GM12878 (cell line): ENCODE data around the gene DNAH9. TPM values are rescaled to one million over a fixed set of nuclear protein-coding genes. Genes with fewer than 3 reads are reported as not detected.

Experiments
- ATAC-seq: fragments of 200-7000 bp; cut with Tn5 transposase; 3 replicates; pipeline ENCODE4 v1.9.1; 2020; ENCODE audit warnings: mild to moderate bottlenecking, moderate library complexity
- BruUV-seq: library from RNA; stranded (reverse); fragments of 400-500 nt; replicated peaks from 2 replicates; lab custom pipeline; 2021; lab: Mats Ljungman, UMichigan
- CTCF ChIA-PET: fragments of 300-600 bp; sonication (Branson Sonifier 250); formaldehyde crosslinking; extraction: SDS; loops from one replicate; lab custom pipeline; 2021; ENCODE audit warnings: inconsistent platforms; lab: Yijun Ruan, JAX
- POLR2A ChIA-PET: fragments of 350-600 bp; formaldehyde crosslinking; extraction: SDS; loops from one replicate; lab custom pipeline; 2021; ENCODE audit warnings: inconsistent platforms; lab: Charles Lee
- RAD21 ChIA-PET: fragments of 300-600 bp; sonication (Branson Sonifier 250); formaldehyde crosslinking; loops from one replicate; lab custom pipeline; 2023; ENCODE audit warnings: antibody characterized with exemption; ENCODE audit not compliant: unreplicated experiment; lab: Charles Lee
- SMC1A ChIA-PET: fragments of 300-600 bp; sonication (Branson Sonifier 250); formaldehyde crosslinking; loops from one replicate; lab custom pipeline; 2023; ENCODE audit not compliant: unreplicated experiment, uncharacterized antibody; lab: Charles Lee
- DNase-seq: peaks from one replicate; pipeline ENCODE4 v3.0.0-alpha.2; 2011; ENCODE audit warnings: low read depth, low spot score
- FAIRE-seq: peaks from 3 replicates; lab custom pipeline; 2011; peaks lifted over from hg19 to GRCh38; lab: Jason Lieb, UNC
- H2AFZ ChIP-seq: 2 replicates; pipeline ENCODE4 v1.6.0; 2011; ENCODE audit warnings: low read depth, low read length, control low read depth; ENCODE audit not compliant: control insufficient read depth
- H3K27ac ChIP-seq: 2 replicates; pipeline ENCODE4 v1.5.1; 2011; ENCODE audit warnings: control low read depth; ENCODE audit not compliant: control insufficient read depth, insufficient read depth
- H3K27me3 ChIP-seq, 2 experiments: replicated peaks in 1 of 2; 2 replicates each; pipeline versions ENCODE4 v1.6.0 to v1.6.1; 2011; ENCODE audit warnings: low read length in 1 of 2; ENCODE audit not compliant: control insufficient read depth in 2 of 2, insufficient read depth in 2 of 2
- H3K36me3 ChIP-seq, 2 experiments: 2 replicates each; pipeline ENCODE4 v1.5.1; 2011; ENCODE audit warnings: low read length in 1 of 2; ENCODE audit not compliant: control insufficient read depth in 2 of 2, insufficient read depth in 2 of 2
- H3K4me1 ChIP-seq: 2 replicates; pipeline ENCODE4 v1.6.1; 2011; ENCODE audit warnings: mild to moderate bottlenecking, low read length, moderate library complexity, mixed read lengths; ENCODE audit not compliant: control insufficient read depth, insufficient read depth
- H3K4me2 ChIP-seq: 2 replicates; pipeline ENCODE4 v1.6.0; 2011; ENCODE audit warnings: control low read depth; ENCODE audit not compliant: control insufficient read depth, insufficient read depth
- H3K4me3 ChIP-seq: fragments of 200-600 bp; sonication (generic); 2 replicates; pipeline ENCODE4 v1.5.1; 2016
- H3K79me2 ChIP-seq: 2 replicates; pipeline ENCODE4 v1.6.0; 2011; ENCODE audit warnings: low read length; ENCODE audit not compliant: control insufficient read depth, insufficient read depth
- H3K9ac ChIP-seq: 2 replicates; pipeline ENCODE4 v1.8.0; 2011; ENCODE audit warnings: low read length, control low read depth, mixed read lengths; ENCODE audit not compliant: control insufficient read depth, insufficient read depth
- H3K9me3 ChIP-seq: replicated peaks from 3 replicates; pipeline ENCODE4 v1.5.1; 2011; ENCODE audit warnings: mild to moderate bottlenecking, low read length; ENCODE audit not compliant: control insufficient read depth, insufficient read depth
- H4K20me1 ChIP-seq: 2 replicates; pipeline ENCODE4 v1.6.0; 2011; ENCODE audit not compliant: control insufficient read depth, insufficient read depth
- BHLHE40 ChIP-seq, 2 experiments: fragments of 450-650 bp in 1 of 2; IDR thresholded peaks; 2 replicates each; pipeline ENCODE4 v1.6.1; 2011 to 2017; ENCODE audit warnings: low read depth in 2 of 2, borderline replicate concordance in 1 of 2, improper control_type of control experiment in 1 of 2, low read length in 1 of 2, mild to moderate bottlenecking in 1 of 2
- CBX5 ChIP-seq: sonication (generic); IDR thresholded peaks from 2 replicates; pipeline ENCODE4 v1.6.1; 2016; ENCODE audit warnings: low read depth, moderate library complexity, mild to moderate bottlenecking, inconsistent platforms
- CTCF ChIP-seq, 3 experiments: IDR thresholded peaks in 2 of 3; conservative IDR thresholded peaks in 1 of 3; 2 replicates each; pipeline ENCODE4 v1.5.1; 2011; ENCODE audit warnings: low read depth in 3 of 3, low read length in 3 of 3, mild to moderate bottlenecking in 3 of 3, control low read depth in 2 of 3, moderate library complexity in 2 of 3, inconsistent platforms in 1 of 3, mixed read lengths in 1 of 3; ENCODE audit not compliant: control insufficient read depth in 2 of 3, insufficient read depth in 1 of 3; ENCODE audit errors: extremely low read depth in 1 of 3
- GABPA ChIP-seq: IDR thresholded peaks from 2 replicates; pipeline ENCODE4 v1.6.1; 2014; ENCODE audit warnings: antibody characterized with exemption, low read depth, mild to moderate bottlenecking, inconsistent platforms
- GATAD2B ChIP-seq: fragments of 450-650 bp; conservative IDR thresholded peaks from 2 replicates; pipeline ENCODE4 v1.6.1; 2017; ENCODE audit warnings: low read depth, mild to moderate bottlenecking, moderate library complexity
- JUNB ChIP-seq: IDR thresholded peaks from 2 replicates; pipeline ENCODE4 v1.6.1; 2016; ENCODE audit warnings: antibody characterized with exemption, mild to moderate bottlenecking
- STAT3 ChIP-seq: IDR thresholded peaks from 2 replicates; pipeline ENCODE4 v1.6.1; 2011; ENCODE audit warnings: low read depth, low read length, improper control_type of control experiment
- WGBS: methylation state at CpG from one replicate; pipeline ENCODE4 v1.1.6; 2016; ENCODE audit warnings: low lambda C conversion rate; ENCODE audit not compliant: insufficient replicate concordance, insufficient coverage; ENCODE audit errors: missing lambda C conversion rate; 5-methylcytosine and 5-hydroxymethylcytosine counted together
- in situ Hi-C: fragments of 300-500 bp; cut with MboI; formaldehyde crosslinking; loops from 9 replicates; pipeline ENCODE4 v1.14.3; 2018; ENCODE audit warnings: mixed read lengths
- intact Hi-C: fragments of 100-400 bp; cut with micrococcal nuclease; formaldehyde crosslinking; loops from one replicate; pipeline ENCODE4 v1.14.2; 2022; ENCODE audit not compliant: unreplicated experiment
- polyA plus RNA-seq, 11 experiments: library from polyadenylated mRNA; depleted of rRNA in 4 of 11; unstranded in 6 of 11; stranded (reverse) in 5 of 11; fragments of >200 nt; fragmentation: Nextera tagmentation in 4 of 11; fragmentation: Illumina TruSeq in 1 of 11; extraction: Ambion mirVana in 4 of 11; extraction: Trizol in 1 of 11; gene quantifications; 1 replicate in 1 of 11; 2 replicates in 10 of 11; pipeline versions ENCODE4 v1.2.1 to v1.2.3, GENCODE V29; 2011 to 2016; ENCODE audit warnings: inconsistent platforms in 2 of 11, missing spikeins in 2 of 11, low read depth in 1 of 11
- total RNA-seq, 4 experiments: library from RNA; depleted of rRNA in 3 of 4; stranded (reverse); fragments of >200 nt in 3 of 4; fragmentation: Illumina TruSeq in 1 of 4; extraction: Trizol in 1 of 4; gene quantifications; 2 replicates each; pipeline versions ENCODE4 v1.2.1 to v1.2.3, GENCODE V29; 2013 to 2021
- TF ChIP-seq, protein P1 (sequence below): IDR thresholded peaks from 2 replicates; pipeline ENCODE4 v1.6.1; 2012; ENCODE audit warnings: improper control_type of control experiment, low read depth, low read length; ENCODE audit not compliant: insufficient replicate concordance
- TF ChIP-seq, protein P2 (sequence below): fragments of 450-650 bp; IDR thresholded peaks from 2 replicates; pipeline ENCODE4 v1.6.1; 2017; ENCODE audit warnings: mild to moderate bottlenecking, moderate library complexity

DNAH9 gene
- total and polyA plus RNA-seq, 10 of the 15 experiments (the other 5 are each of a cell fraction or from before 2014, with no cell fraction given), result 0.10 to 0.40 (median 0.19) TPM; not detected in 7

GRCh38 chr17:11628831-11629230 lies 30.6 kb downstream of the DNAH9 start (continued):
- TF ChIP-seq, protein P1, sequence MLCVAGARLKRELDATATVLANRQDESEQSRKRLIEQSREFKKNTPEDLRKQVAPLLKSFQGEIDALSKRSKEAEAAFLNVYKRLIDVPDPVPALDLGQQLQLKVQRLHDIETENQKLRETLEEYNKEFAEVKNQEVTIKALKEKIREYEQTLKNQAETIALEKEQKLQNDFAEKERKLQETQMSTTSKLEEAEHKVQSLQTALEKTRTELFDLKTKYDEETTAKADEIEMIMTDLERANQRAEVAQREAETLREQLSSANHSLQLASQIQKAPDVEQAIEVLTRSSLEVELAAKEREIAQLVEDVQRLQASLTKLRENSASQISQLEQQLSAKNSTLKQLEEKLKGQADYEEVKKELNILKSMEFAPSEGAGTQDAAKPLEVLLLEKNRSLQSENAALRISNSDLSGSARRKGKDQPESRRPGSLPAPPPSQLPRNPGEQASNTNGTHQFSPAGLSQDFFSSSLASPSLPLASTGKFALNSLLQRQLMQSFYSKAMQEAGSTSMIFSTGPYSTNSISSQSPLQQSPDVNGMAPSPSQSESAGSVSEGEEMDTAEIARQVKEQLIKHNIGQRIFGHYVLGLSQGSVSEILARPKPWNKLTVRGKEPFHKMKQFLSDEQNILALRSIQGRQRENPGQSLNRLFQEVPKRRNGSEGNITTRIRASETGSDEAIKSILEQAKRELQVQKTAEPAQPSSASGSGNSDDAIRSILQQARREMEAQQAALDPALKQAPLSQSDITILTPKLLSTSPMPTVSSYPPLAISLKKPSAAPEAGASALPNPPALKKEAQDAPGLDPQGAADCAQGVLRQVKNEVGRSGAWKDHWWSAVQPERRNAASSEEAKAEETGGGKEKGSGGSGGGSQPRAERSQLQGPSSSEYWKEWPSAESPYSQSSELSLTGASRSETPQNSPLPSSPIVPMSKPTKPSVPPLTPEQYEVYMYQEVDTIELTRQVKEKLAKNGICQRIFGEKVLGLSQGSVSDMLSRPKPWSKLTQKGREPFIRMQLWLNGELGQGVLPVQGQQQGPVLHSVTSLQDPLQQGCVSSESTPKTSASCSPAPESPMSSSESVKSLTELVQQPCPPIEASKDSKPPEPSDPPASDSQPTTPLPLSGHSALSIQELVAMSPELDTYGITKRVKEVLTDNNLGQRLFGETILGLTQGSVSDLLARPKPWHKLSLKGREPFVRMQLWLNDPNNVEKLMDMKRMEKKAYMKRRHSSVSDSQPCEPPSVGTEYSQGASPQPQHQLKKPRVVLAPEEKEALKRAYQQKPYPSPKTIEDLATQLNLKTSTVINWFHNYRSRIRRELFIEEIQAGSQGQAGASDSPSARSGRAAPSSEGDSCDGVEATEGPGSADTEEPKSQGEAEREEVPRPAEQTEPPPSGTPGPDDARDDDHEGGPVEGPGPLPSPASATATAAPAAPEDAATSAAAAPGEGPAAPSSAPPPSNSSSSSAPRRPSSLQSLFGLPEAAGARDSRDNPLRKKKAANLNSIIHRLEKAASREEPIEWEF, result no peak

- no peaks in the 10 kb centered on the region for H4K20me1 ChIP-seq
- DNase-seq, result no peak
- in situ Hi-C loops, result loop anchor here (25.0 kb wide), 2 partner anchors 749 to 999 kb away; no protein-coding TSS in a partner anchor
- H3K79me2 ChIP-seq, result no peaks in the 10 kb centered on the region
- H3K4me3 ChIP-seq, result no peak overlapping the region
- ChIA-PET RAD21 (no interaction called here), POLR2A (no interaction called here), CTCF (no interaction called here), SMC1A (no interaction called here)
- H3K4me1 ChIP-seq, result no peaks in the 10 kb centered on the region
- no peak overlapping the region for H3K27ac ChIP-seq
- intact Hi-C loops, result no loop called here
- H3K27me3 ChIP-seq, result no peaks in the 10 kb centered on the region
- no TSS peak for BruUV-seq
- no peaks in the 10 kb centered on the region; the same call in 2 of the 3 replicates for H3K9me3 ChIP-seq
- ATAC-seq, result no peak
- no peak for FAIRE-seq
- no peaks in the 10 kb centered on the region for H3K36me3 ChIP-seq
- no peak overlapping the region for H3K9ac ChIP-seq
- WGBS, result 12% methylated on average over 5 of the region's 5 CpGs
- no peak overlapping the region for H3K4me2 ChIP-seq
- H2AFZ ChIP-seq, result no peak overlapping the region
- TF ChIP-seq, protein P2, sequence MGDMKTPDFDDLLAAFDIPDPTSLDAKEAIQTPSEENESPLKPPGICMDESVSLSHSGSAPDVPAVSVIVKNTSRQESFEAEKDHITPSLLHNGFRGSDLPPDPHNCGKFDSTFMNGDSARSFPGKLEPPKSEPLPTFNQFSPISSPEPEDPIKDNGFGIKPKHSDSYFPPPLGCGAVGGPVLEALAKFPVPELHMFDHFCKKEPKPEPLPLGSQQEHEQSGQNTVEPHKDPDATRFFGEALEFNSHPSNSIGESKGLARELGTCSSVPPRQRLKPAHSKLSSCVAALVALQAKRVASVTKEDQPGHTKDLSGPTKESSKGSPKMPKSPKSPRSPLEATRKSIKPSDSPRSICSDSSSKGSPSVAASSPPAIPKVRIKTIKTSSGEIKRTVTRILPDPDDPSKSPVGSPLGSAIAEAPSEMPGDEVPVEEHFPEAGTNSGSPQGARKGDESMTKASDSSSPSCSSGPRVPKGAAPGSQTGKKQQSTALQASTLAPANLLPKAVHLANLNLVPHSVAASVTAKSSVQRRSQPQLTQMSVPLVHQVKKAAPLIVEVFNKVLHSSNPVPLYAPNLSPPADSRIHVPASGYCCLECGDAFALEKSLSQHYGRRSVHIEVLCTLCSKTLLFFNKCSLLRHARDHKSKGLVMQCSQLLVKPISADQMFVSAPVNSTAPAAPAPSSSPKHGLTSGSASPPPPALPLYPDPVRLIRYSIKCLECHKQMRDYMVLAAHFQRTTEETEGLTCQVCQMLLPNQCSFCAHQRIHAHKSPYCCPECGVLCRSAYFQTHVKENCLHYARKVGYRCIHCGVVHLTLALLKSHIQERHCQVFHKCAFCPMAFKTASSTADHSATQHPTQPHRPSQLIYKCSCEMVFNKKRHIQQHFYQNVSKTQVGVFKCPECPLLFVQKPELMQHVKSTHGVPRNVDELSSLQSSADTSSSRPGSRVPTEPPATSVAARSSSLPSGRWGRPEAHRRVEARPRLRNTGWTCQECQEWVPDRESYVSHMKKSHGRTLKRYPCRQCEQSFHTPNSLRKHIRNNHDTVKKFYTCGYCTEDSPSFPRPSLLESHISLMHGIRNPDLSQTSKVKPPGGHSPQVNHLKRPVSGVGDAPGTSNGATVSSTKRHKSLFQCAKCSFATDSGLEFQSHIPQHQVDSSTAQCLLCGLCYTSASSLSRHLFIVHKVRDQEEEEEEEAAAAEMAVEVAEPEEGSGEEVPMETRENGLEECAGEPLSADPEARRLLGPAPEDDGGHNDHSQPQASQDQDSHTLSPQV, result no peak
- TF ChIP-seq GABPA, result no peak
- TF ChIP-seq BHLHE40 (IDR thresholded peaks at IDR 0.05; ENCODE audit: borderline replicate concordance in 1 of 2, low read depth in 2 of 2, low read length in 1 of 2), result no peak
- no peak for TF ChIP-seq GATAD2B
- TF ChIP-seq CBX5, result no peak
- no peak for TF ChIP-seq JUNB
- TF ChIP-seq CTCF (IDR thresholded peaks at IDR 0.05 in 2 of 3, conservative IDR thresholded peaks at IDR 0.05 in 1 of 3; ENCODE audit: control insufficient read depth in 2 of 3, extremely low read depth in 1 of 3, insufficient read depth in 1 of 3, low read depth in 3 of 3, low read length in 3 of 3), result no peak
- no peak for TF ChIP-seq STAT3
Observed at GRCh38 chr17:11636771-11637170, 38.5 kb downstream of the DNAH9 start.
